IPS-15b (cell line): ENCODE measurements around the gene ANXA8L1.
"Not testable (repeated sequence)": the region's sequence is repeated elsewhere in the genome, so short reads cannot be mapped to it uniquely, and the experiment has no call there.

Experiments used
- H3K27me3 ChIP-seq: one replicate; pipeline ENCODE4 v1.6.1; 2013; ENCODE audit warnings: low read length; ENCODE audit not compliant: control insufficient read depth, insufficient read depth
- H3K36me3 ChIP-seq: one replicate; pipeline ENCODE4 v1.6.1; 2013; ENCODE audit warnings: low read length; ENCODE audit not compliant: control insufficient read depth, insufficient read depth
- H3K4me1 ChIP-seq: one replicate; pipeline ENCODE4 v1.6.1; 2013; ENCODE audit warnings: mild to moderate bottlenecking, low read length; ENCODE audit not compliant: control insufficient read depth, insufficient read depth
- H3K4me3 ChIP-seq: one replicate; pipeline ENCODE4 v1.5.1; 2013; ENCODE audit warnings: low read depth, low read length
- H3K9ac ChIP-seq: one replicate; pipeline ENCODE4 v1.6.1; 2013; ENCODE audit warnings: low read depth, mild to moderate bottlenecking, low read length
- H3K9me3 ChIP-seq: one replicate; pipeline ENCODE4 v1.6.1; 2013; ENCODE audit warnings: mild to moderate bottlenecking, low read length; ENCODE audit not compliant: control insufficient read depth, insufficient read depth

Gene ANXA8L1

DNA sequence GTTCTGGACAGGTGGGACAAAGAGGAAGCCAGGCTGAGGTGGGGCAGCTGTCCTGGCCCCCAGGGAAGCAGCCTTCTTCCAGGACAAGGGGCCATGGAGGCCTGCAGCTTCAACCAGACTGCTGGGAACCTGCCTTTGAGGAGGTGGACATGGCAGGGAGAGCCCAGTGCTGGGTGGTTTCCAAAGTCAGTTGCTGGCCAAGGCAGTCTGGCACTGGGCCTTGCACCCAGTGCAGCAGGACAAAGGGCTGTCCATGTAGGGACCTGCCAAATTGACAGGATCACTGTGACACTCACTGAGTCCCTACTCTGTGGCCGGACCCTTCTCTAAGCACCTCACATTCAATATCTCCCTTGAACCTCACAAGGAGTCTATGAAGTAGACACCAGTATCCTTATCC is 1.4 kb downstream of the ANXA8L1 start:
- H3K9me3 ChIP-seq, H3K36me3 ChIP-seq, H3K9ac ChIP-seq, H3K4me3 ChIP-seq, H3K4me1 ChIP-seq, H3K27me3 ChIP-seq: not testable (repeated sequence)

DNA sequence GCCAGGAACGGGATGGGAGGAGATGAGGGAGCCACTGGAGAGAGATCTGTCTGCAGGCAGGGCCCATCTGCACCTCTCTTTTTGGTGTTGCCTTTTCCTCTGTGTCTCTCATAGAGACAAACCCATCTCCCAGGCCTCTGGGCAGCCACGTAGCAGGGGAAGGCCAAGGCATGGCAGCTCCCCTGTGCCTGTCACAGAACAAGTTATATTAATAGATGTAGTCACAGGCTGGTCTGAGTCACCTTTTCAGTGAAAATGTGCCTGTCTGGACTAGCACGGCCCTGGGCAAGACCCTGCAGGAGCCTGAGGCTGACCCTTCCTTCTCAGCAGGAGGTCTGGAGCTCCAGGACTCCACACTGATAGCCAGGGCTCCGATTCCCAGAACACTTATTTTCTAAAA is 2.1 kb downstream of the ANXA8L1 start:
- not testable (repeated sequence) for H3K4me1 ChIP-seq, H3K9ac ChIP-seq, H3K36me3 ChIP-seq, H3K27me3 ChIP-seq, H3K4me3 ChIP-seq, H3K9me3 ChIP-seq

DNA sequence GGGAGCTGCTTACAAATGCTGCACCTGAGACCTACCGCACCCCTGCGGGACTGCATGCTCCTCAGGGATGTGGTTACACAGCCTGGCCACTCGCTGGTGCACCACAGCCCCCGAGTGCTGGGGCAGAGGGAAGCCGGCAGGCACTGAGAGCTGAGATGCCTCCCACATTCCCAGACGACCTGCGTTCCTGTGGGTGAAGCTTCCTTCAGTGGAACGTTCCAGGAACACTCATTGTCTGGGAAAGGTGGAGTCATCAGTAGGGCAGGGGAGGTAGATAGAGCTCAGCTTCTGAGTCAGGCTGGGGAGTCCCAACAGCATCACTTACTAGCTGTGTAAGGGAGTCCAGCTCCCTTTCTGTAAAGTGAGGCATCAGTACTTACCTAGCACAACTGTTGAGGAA is 2.5 kb downstream of the ANXA8L1 start:
- not testable (repeated sequence) for H3K36me3 ChIP-seq, H3K9me3 ChIP-seq

DNA sequence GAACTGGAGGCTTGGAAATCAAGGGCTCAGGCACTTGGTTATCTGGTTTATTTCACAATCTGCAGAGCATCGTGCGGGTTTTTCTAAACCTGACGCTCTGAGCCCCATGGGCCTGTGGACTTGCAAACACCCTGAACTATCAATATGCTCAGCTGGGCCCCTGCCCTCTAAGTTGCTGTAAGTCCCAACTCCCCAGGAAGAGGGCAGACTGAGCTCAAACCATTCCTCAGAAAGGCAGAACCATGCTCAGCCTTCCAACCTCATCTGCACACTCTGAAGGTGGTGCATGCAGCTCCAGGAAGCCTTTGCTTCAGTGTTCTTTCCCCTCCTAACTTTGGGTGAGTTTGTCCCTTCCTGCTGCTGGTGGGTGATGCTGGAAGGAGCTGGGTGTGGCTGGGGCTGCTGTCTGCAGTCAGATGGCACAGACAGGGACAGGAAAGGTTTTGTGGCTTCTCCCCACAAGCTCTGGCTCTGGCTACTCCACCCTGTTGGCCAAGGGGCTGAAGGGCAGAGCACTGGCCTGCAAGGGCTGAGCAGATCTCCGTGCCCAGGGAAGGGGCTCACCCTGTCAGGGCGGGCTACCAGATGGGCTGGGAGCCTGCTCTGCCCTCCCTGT is 3.8 kb downstream of the ANXA8L1 start:
- not testable (repeated sequence) for H3K9ac ChIP-seq, H3K4me3 ChIP-seq, H3K4me1 ChIP-seq, H3K36me3 ChIP-seq, H3K27me3 ChIP-seq, H3K9me3 ChIP-seq

More for the DNA sequence above, 2.5 kb downstream of the ANXA8L1 start:
- not testable (repeated sequence) for H3K9ac ChIP-seq, H3K27me3 ChIP-seq, H3K4me3 ChIP-seq, H3K4me1 ChIP-seq

DNA sequence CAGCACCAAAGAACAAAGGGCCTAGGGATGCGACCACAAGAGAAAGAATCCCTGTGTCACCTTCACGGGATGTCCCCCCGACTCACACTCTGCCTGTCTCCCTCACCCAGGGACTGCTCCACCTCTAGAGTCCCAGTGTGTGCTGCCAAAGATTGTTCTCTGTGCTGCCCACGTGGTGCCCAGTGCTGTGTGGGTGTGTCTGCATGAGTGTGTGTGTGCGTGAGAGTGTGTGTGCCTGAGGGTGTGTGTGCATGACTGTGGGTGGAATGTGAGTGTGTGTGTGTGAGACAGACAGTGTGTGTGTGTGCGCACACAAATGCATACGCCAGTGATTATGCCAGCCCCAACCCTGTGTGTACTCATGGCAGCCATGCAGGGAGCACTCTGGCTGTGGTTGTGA is 10.3 kb downstream of the ANXA8L1 start:
- H3K9me3 ChIP-seq, H3K4me3 ChIP-seq, H3K36me3 ChIP-seq, H3K9ac ChIP-seq, H3K4me1 ChIP-seq, H3K27me3 ChIP-seq: not testable (repeated sequence)

DNA sequence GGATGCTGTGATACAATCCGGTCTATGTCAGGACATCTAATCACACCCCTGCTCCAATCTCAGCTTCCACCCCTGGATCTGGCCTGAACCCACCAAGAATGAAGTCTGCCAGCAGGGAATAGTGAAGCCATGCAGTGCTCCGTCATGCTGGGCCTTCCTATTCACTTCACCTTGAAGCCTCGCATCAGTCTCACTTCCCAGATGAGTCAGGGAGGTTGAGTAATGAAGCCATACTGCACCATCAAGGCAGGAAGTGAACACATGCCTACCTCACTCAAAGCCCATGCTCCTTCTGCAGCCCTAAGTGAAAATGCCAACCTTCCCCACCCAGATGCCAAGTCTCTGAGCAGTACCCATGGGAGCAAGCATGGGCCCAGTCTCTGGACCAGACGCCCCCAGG is 11.1 kb downstream of the ANXA8L1 start:
- H3K4me3 ChIP-seq, H3K27me3 ChIP-seq, H3K36me3 ChIP-seq, H3K4me1 ChIP-seq, H3K9me3 ChIP-seq, H3K9ac ChIP-seq: not testable (repeated sequence)

DNA sequence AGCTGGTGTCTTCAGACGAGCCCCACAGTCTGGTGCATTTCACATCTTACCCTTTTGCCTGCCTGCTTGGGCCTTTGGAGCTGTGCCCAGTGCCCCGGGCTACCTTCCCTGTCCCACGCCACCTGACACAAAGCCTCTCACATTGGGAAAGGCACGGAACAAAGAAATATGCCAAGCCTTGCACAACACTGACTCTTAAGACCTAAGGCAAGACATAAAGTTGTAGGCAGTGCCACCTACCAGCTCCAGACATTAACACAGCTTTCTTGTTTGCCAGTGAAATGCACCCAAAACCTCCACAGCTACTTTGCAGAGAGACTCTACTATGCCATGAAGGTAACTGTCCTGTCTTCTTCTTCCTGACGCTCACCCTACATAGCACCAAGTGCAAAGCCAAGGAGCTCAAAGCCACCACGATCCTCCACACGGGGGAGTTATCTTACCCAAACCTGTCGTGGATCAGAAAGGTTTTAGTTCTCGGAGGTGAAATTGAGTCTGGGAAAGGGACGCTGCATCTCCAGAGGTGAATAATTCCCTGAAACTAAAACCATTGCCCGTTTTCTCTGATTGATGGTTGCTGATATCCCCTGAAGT is 11.8 kb downstream of the ANXA8L1 start:
- not testable (repeated sequence) for H3K9me3 ChIP-seq, H3K36me3 ChIP-seq, H3K4me3 ChIP-seq, H3K4me1 ChIP-seq, H3K9ac ChIP-seq, H3K27me3 ChIP-seq

DNA sequence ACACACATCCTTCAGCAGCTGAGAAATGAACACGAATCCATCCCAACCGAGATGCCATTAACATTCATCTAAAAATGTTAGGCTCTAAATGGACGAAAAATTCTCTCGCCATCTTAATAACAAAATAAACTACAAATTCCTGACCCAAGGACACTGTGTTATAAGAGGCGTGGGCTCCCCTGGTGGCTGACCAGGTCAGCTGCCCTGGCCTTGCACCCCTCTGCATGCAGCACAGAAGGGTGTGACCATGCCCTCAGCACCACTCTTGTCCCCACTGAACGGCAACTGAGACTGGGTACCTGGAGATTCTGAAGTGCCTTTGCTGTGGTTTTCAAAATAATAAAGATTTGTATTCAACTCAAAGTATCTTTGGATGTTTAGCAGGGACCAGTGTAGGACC is 15.8 kb downstream of the ANXA8L1 start:
- not testable (repeated sequence) for H3K4me1 ChIP-seq, H3K9ac ChIP-seq, H3K36me3 ChIP-seq, H3K4me3 ChIP-seq, H3K27me3 ChIP-seq, H3K9me3 ChIP-seq

DNA sequence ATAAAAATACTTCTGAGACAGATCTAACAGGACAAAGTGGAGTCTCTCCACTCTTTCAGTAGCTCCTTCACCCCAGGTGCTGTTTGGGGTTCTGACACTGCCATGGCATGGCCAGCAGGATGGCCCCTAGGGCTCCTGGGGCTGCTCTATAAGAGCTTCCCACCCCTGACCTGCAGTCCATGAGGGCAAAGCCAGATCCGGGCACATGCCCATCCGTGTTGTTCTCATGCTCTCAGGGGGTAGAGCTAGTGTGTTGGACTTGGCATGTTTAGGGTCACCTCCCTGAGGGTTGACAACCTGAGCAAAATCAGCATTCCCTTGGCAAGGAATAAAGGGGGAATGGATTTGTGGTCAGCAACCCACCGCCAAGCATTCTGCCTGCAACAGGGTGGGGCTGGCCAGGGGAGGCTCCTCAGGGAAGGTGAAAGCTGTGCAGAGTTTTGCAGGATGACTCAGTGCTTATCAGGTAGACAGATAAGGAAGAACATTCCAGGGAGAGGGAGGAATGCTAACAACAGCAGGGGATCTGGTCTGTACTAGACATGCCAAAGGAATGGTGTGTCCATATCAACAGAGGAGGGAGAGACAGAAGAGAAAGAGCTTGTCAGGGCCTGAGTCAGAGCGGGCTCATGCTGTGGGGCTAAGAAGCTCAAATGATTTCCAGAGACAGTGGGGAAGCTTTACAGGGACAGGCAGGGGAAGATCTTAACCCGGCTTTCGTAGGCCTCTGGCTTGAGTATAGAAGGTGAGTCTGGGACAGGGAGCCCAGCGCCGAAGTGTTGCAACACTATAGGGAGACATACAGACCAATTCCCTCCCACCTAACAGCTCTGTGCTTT is 21.1 kb downstream of the ANXA8L1 start:
- not testable (repeated sequence) for H3K36me3 ChIP-seq, H3K9me3 ChIP-seq, H3K4me3 ChIP-seq, H3K4me1 ChIP-seq, H3K9ac ChIP-seq, H3K27me3 ChIP-seq

DNA sequence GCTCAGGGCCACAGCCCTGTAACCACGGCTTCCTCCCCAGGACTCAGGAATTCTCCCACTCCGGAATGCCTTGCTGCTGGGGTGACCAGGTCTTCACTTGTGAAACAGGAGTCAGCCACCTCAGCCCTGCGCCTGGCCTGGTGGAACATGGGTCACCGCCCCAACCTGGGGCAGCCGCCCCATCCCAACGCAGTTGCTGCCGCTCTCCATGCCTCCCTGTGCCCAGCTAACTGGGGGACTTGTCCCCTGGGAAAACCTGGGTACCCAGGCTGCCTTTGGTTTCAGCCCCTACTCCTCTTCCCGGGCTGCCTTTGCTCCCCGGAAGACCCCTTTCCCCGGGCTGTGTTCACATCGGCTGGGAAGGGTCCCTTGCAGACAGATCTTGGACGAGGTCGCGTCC is 22.2 kb downstream of the ANXA8L1 start:
- not testable (repeated sequence) for H3K9ac ChIP-seq, H3K27me3 ChIP-seq, H3K4me3 ChIP-seq, H3K36me3 ChIP-seq, H3K9me3 ChIP-seq, H3K4me1 ChIP-seq

DNA sequence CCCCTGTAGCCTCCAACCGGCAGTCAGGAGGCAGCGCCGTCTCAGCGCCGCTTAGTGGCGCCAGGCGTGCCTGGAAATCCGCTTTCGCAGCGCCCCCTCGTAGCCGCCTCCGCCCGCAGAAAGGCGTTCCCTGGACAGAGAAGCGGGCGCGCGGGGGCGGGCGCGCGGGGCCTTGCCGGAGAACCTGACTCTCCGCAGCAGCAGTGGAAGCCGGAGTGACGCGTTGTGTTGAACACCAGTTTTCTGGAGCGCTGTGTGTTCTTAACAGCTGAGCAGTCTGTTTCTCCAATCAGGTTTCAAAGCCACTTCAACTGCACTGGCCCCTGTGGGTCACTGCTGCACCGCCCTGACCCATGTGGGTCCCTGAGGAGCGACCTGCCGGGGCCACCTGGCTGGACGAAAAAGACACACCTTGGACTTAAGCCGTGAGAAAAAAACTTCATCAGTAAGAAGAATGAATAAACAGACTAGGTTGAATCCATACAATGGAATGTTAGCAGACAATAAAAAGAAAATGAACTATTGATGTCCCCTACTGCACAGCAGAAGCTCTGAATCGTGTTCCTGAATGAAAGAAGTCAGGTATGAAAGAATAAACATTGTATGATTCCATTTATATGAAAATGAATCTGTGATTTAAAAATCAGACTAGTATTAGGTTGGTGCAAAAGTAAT is 22.8 kb downstream of the ANXA8L1 start:
- not testable (repeated sequence) for H3K4me1 ChIP-seq, H3K9ac ChIP-seq, H3K27me3 ChIP-seq, H3K9me3 ChIP-seq, H3K36me3 ChIP-seq
- peak overlapping the region; percentile 28 for H3K4me3 ChIP-seq

DNA sequence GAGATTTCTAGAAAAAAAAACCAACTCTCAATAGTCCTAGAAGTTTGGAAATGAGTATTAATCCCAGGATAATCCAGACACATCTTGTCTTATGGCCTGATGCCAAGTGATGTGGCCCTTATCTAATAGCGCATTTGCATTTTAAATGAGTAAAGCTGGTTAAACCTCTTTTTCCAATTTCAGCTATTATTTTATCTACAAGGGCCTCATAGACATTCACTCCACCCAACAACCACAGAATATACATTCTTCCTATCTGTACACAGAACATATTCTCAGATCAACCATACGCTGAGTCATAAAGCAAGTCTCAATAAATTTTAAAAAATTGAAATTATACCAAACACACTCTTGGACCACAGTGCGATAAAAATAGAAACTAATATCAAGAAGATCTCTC is 34.0 kb downstream of the ANXA8L1 start:
- not testable (repeated sequence) for H3K9ac ChIP-seq, H3K4me3 ChIP-seq, H3K4me1 ChIP-seq, H3K27me3 ChIP-seq, H3K9me3 ChIP-seq, H3K36me3 ChIP-seq
